GM21576 (cell line): ENCODE data around the gene CLC.
"Not testable (repeated sequence)": the region's sequence is repeated elsewhere in the genome, so short reads cannot be mapped to it uniquely, and the experiment has no call there.

ENCODE experiments used
- ATAC-seq: cut with Tn5 transposase; IDR thresholded peaks from one replicate; pipeline ENCODE4 v1.9.1; 2021; ENCODE audit warnings: mild to moderate bottlenecking, moderate library complexity; ENCODE audit not compliant: unreplicated experiment

The CLC gene

DNA sequence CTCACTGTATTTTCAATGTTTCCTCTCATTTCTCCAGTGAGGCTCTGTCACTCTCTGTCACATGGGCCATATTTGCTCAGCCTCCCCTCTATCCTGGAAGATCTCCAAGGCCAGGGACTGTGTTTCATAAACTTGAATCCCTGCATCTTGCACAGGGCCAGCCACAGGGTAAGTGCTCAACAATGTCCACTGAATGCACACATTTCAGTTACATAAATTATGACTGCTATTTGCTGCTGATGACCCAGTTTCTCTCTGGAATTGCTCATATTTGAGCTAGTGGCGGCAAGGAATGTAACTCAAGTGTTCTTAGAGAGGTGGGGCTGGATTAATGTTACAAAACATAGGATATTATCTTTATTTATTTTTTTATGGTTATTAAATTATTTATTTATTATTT lies 6.1 kb downstream of the CLC start:
- no peak for ATAC-seq

DNA sequence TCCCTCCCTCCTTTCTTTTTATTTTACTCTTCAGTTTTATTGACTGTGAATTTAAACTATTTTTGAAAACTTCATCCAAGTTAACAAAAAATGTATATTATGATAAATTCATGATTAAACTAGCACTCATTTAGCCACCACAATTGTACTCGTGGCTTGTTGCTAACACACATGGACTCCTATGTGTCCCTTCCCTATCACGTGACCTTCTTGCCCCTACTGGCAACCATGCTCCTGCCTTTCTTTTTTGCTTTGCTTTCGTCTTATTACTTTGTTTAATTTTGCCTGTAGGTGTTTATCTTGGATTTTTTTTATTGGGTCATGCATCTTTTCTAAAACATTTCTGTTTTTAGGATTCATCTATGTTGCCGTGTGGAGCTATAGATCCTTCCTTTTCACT lies 8.2 kb downstream of the CLC start:
- ATAC-seq: no peak

- ATAC-seq: no peak
Measured at GRCh38 chr19:39728040-39728439, 9.8 kb downstream of the CLC start.

GRCh38 chr19:39727070-39727800 lies 10.6 kb downstream of the CLC start:
- ATAC-seq: no peak

- no peak for ATAC-seq
Measured at GRCh38 chr19:39725995-39726394, 11.8 kb downstream of the CLC start.

DNA sequence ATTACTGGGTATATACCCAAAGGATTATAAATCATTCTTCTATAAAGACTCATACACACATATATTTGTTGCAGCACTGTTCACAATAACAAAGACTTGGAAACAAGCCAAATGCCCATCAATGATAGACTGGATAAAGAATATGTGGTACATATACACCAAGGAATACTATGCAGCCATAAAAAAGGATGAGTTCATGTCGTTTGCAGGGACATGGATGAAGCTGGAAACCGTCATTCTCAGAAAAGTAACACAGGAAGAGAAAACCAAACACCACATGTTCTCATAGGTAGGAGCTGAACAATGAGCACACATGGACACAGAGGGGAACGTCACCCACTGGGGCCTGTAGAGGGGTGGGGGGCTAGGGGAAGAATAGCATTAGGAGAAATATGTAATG lies 17.7 kb downstream of the CLC start:
- not testable (repeated sequence) for ATAC-seq

DNA sequence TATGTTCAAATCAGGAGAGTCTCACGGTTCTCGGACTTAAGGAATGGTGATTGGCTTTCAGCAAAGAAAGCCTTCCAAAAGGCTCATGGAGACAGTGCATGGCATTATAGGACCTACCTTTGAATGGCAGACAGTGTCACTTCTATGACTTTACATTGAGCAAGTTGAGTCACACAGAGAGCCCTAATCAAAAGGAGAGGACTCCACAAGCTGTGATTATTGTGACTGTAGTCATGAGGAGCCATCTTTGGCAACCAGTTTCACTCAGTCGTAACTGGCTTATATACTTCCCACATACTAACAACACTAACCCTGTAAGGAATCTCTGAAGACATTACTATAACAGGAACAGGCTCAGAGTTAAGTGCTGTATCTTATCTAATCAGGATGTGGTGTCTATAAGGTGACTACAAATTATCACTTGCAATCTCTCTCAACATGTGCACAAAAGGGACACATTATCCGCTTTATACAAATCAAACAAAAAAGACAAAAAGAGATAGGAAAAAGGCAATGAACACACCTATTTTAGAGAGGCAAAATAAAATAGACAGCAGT lies 27.4 kb downstream of the CLC start:
- ATAC-seq: no peak

GRCh38 chr19:39709026-39709872 lies 28.6 kb downstream of the CLC start:
- no peak for ATAC-seq

GRCh38 chr19:39708594-39708993 lies 29.2 kb downstream of the CLC start:
- ATAC-seq: peak; percentile 49

- no peak for ATAC-seq
Measured at GRCh38 chr19:39705578-39706188, 32.1 kb downstream of the CLC start.

DNA sequence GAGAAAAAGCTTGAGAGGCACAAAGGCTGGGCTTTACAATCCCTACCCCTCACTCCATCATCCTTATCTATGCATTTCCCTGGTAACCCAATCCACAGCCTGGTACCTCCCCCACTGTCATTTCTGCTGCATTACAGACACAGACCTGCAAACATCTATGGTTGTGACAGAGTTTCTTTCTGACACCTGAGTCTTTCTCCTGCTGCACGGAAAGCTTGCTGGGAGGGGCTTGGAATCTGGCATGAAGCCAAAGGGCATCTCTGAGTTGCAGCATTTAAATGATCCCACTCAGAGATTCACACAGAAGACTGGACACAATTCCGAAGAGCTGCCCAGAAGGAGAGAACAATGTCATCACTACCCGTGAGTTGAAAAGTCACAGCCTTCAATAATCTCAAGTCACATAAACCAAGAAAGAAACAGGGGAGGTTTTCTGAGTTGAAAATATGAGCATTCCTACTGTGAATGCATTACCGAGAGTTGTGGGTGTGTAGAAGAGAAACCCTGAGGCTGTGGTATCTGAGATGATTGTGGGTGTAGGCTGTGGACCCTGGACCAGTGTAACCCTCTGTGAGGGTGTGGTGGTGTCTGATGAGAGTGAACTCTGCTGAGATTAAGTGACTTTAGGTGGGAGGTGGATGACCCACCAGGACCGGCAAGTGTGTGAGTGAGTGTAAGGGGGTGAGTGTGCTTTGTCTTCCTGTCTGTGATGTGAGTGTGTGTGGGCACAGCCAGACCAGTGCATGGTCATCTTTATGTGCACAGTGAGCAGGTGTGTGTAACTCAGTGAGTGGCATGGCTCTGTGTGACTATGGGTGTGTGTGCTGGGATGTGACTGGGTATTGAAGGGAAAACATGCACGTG lies 33.4 kb downstream of the CLC start, which contains the start of gene LGALS14:
Gene LGALS14 (plus strand): TSS at position 301 of the 864 bp plus-strand sequence. CDS start 48 bp downstream, at position 349.
- ATAC-seq: no peak

DNA sequence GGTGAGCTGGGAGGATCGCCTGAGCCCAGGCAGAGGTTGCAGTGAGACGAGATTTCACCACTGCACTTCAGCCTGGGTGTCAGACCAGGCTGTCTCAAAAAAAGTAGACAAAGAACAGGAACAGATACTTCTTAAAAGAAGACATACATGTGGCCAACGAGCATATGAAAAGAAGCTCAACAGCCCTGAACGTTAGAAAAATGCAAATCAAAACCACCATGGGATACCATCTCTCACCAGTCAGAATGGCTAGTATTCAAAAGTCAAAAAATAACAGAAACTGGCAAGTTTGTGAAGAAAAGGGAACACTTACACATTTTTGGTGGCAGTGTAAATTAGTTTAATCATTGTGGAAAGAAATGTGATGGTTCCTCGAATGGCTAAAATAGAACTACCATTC lies 36.5 kb downstream of the CLC start:
- no peak for ATAC-seq

DNA sequence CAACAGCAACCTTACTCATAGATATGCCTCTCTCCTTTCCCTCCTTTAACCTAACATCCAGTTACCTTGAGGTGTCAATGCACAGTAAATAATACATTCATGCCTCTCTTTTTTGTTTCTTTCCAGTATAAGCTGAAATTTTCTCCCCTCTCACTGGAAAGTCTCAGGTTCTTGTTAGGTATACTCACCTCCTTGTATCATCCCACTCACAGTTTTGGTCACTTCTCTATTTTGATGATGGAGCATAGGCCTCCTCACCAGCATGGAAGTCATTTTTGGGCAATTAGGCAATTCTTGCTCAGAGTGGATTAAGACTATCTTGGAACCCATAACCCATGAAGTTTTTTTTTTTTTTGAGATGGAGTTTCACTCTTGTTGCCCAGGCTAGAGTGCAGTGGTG lies 39.3 kb downstream of the CLC start:
- no peak for ATAC-seq

DNA sequence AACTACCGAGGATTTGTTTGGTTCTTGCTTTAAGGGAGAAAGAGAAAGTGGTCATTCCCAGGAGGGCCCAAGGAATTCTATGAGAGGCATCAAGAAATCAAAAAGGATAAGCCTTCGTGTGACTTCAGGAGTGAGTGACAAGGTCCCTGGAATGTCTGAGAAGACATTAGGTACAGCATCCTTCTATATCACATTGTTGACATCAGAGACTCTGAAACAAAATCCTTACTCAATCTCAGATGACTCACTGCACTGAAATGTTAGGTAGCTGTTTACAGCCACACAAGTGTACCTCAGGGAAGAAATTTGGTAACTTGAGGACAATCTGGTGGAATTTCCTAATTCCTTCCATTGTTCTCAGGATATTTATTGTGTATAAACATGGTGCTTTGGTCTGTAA lies 41.4 kb downstream of the CLC start:
- ATAC-seq: no peak

GRCh38 chr19:39695759-39696158 lies 42.1 kb downstream of the CLC start:
- no peak for ATAC-seq

DNA sequence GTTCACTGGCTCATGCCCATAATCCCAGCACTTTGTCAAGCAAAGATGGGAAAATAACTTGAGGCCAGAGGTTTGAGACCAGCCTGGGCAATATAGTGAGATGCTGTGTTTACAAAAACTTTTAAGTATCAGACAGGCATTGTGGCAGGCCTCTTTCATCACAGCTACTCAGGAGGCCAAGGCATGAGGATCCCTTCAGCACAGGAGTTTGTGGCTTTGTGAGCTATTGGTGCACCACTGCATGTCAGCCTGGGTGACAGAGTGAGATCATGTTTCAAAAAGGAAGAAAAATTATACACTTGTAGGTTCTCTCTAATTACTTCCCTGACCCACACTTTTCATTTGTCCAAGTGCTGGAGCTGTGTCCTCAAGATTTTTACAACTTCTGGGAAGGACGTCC lies 45.0 kb downstream of the CLC start:
- ATAC-seq: no peak

DNA sequence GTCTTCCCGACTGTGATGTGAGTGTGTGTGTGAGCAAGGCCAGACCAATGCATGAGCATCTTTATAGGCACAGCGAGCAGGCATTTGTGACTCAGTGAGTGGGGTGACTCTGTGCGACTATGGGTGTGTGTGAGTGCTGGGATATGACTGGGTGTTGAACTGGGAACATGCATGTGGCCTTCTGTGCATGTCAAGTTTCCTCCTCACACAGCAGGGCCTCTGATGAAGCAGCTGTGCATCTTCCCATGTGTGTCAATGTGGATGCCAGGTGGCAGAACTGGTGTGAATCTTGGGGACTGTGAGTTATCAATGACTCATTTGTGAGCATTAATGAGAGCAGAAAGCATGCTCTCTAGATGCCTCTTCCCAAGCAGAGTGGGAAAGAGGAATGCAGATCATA lies 45.7 kb downstream of the CLC start:
- no peak for ATAC-seq

- ATAC-seq: not testable (repeated sequence)
Measured at GRCh38 chr19:39688637-39689036, 49.2 kb downstream of the CLC start.

GRCh38 chr19:39686739-39687138 lies 51.1 kb downstream of the CLC start:
- ATAC-seq: no peak

- ATAC-seq: no peak
Measured at GRCh38 chr19:39684267-39684666, 53.6 kb downstream of the CLC start.
